Umbilical cord (tissue), 2 donors: Measurements from ENCODE around the gene HSD17B14. TPM values are rescaled to one million over a fixed set of nuclear protein-coding genes. Genes with fewer than 3 reads are reported as not detected.
"Not testable (repeated sequence)": the region's sequence is repeated elsewhere in the genome, so short reads cannot be mapped to it uniquely, and the experiment has no call there.

ENCODE experiments used
- DNase-seq: peaks from one replicate; pipeline ENCODE4 v3.0.0-alpha.2; 2015; ENCODE audit warnings: low spot score
- total RNA-seq: library from RNA; depleted of rRNA; stranded (reverse); fragments of >200 nt; gene quantifications from one replicate; pipeline ENCODE4 v1.2.3, GENCODE V29; 2014; ENCODE audit warnings: low replicate concordance; ENCODE audit not compliant: insufficient read depth

The HSD17B14 gene
- total RNA-seq, 1 donor from 2014 or later: 3.4 TPM

- DNase-seq: no peak
Measured at GRCh38 chr19:48867746-48868113, 31.4 kb upstream of the HSD17B14 start.

- DNase-seq: peak; percentile 82
Measured at GRCh38 chr19:48867123-48867745, 30.9 kb upstream of the HSD17B14 start.

- DNase-seq: peak; percentile 45
Measured at GRCh38 chr19:48866692-48867091, 30.4 kb upstream of the HSD17B14 start.

- DNase-seq: no peak
Measured at GRCh38 chr19:48862827-48863226, 26.5 kb upstream of the HSD17B14 start.

GRCh38 chr19:48861313-48861712 lies 25.0 kb upstream of the HSD17B14 start:
- DNase-seq: no peak

GRCh38 chr19:48859711-48860572 lies 23.7 kb upstream of the HSD17B14 start:
- peak; percentile 28 for DNase-seq

- no peak for DNase-seq
Measured at GRCh38 chr19:48858984-48859710, 22.9 kb upstream of the HSD17B14 start.

GRCh38 chr19:48856921-48857320 lies 20.6 kb upstream of the HSD17B14 start:
- DNase-seq: no peak

GRCh38 chr19:48854103-48854502 lies 17.8 kb upstream of the HSD17B14 start:
- DNase-seq: no peak

GRCh38 chr19:48853483-48853882 lies 17.2 kb upstream of the HSD17B14 start:
- no peak for DNase-seq

- no peak for DNase-seq
Measured at GRCh38 chr19:48852292-48852691, 16.0 kb upstream of the HSD17B14 start.

- not testable (repeated sequence) for DNase-seq
Measured at GRCh38 chr19:48846659-48847058, 10.4 kb upstream of the HSD17B14 start.

GRCh38 chr19:48845384-48845783 lies 9.1 kb upstream of the HSD17B14 start:
- DNase-seq: no peak

GRCh38 chr19:48844472-48844871 lies 8.2 kb upstream of the HSD17B14 start:
- DNase-seq: no peak

GRCh38 chr19:48842789-48843162 lies 6.5 kb upstream of the HSD17B14 start:
- peak; percentile 71 for DNase-seq

GRCh38 chr19:48841571-48841970 lies 5.3 kb upstream of the HSD17B14 start:
- DNase-seq: no peak

- DNase-seq: no peak
Measured at GRCh38 chr19:48841047-48841446, 4.8 kb upstream of the HSD17B14 start.

- no peak for DNase-seq
Measured at GRCh38 chr19:48837687-48838086, 1.4 kb upstream of the HSD17B14 start.

- peak; percentile 98 for DNase-seq
Measured at GRCh38 chr19:48837051-48837524, 797 bp upstream of the HSD17B14 start.

GRCh38 chr19:48835734-48836088 lies 580 bp downstream of the HSD17B14 start:
- DNase-seq: peak; percentile 88

- no peak for DNase-seq
Measured at GRCh38 chr19:48833977-48834376, 2.3 kb downstream of the HSD17B14 start.

GRCh38 chr19:48833049-48833448 lies 3.2 kb downstream of the HSD17B14 start:
- no peak for DNase-seq
